Fibroblast of skin of right biceps (primary cell): ENCODE results near the gene HIKESHI.
"Not testable (repeated sequence)": the region's sequence is repeated elsewhere in the genome, so short reads cannot be mapped to it uniquely, and the experiment has no call there.

Experiments
- DNase-seq: peaks from one replicate; pipeline ENCODE4 v3.0.0-alpha.2; 2013

Gene HIKESHI

GRCh38 chr11:86294026-86294425 lies 8.0 kb upstream of the HIKESHI start:
- DNase-seq: no peak

GRCh38 chr11:86301742-86302091 lies 323 bp upstream of the HIKESHI start:
- no peak for DNase-seq

DNA sequence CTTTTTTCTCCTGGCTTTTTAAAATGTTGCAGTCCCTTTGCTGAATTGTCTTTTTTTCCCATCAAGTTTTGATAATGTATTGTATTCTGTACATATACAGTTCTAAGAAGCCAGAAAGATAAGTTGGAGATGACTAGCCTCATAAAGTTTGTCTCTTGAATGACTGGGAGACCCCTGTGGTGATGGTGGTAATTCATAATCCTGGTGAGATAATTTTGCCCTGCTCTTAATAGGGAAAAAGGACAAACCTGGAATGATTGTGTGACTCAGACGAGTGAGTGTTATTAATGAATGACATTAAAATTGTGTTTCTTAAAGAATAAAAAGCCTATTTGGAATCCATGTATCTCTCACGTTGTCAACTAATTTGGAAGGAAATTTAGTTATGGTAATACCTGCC lies 1.2 kb downstream of the HIKESHI start:
- peak; percentile 26 for DNase-seq

DNA sequence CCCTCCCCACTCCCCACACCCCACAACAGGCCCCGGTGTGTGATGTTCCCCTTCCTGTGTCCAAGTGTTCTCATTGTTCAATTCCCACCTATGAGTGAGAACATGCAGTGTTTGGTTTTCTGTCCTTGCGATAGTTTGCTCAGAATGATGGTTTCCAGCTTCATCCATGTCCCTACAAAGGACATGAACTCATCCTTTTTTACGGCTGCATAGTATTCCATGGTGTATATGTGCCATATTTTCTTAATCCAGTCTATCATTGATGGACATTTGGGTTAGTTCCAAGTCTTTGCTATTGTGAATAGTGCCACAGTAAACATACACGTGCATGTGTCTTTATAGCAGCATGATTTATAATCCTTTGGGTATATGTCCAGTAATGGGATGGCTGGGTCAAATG lies 6.7 kb downstream of the HIKESHI start:
- not testable (repeated sequence) for DNase-seq

DNA sequence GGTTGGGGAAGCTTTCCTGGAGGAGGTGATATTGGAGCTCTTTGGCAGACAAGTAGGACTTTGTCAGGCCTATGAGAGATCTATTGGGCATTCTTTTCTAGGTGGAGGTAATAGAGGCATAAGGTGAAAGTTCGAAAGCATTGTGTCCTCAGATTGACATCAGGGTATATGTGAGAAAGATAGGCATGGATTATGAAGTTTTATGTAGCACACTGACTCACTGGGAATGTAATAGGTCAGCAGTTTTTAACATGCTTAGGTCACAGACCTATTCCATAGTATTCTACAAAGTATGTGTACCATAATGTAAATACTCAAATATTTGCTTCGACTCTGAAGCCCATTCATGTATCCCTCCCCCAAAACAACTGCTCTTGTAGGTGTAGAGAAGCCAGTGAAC lies 11.8 kb downstream of the HIKESHI start:
- no peak for DNase-seq

- DNase-seq: no peak
Observed at GRCh38 chr11:86314636-86315035, 12.6 kb downstream of the HIKESHI start.

DNA sequence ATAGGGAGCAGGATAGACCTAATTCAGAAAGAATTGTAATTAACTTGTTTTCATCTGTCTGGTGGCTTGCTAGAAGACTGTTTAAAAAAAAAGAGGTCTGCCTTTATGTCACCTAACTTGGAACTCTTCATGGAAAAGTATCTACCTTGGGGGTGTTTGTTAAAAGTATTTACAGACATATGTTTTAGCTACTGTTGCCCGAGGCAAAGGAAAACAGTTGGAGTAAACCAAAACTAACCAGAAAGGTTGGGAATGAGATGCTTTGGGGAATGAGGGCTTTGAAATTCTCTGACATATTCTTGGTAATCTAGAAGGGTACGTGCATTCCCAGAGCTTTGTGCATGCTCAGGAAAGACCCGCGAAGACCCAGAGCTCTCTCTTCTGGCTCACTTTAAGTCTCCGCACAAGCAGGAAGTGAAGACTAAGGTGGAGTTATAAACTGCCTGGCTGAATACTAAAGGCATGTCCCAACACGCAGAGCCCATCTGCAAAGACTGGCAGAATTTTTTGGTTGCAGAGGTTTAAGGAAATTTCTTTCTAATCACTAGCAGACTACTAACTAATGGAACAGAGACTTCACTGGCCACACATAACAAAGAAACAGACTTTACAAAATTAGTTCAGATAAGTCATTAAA lies 33.2 kb downstream of the HIKESHI start:
- DNase-seq: no peak

GRCh38 chr11:86337227-86337626 lies 35.2 kb downstream of the HIKESHI start:
- no peak for DNase-seq

GRCh38 chr11:86341382-86341781 lies 39.3 kb downstream of the HIKESHI start:
- DNase-seq: no peak

DNA sequence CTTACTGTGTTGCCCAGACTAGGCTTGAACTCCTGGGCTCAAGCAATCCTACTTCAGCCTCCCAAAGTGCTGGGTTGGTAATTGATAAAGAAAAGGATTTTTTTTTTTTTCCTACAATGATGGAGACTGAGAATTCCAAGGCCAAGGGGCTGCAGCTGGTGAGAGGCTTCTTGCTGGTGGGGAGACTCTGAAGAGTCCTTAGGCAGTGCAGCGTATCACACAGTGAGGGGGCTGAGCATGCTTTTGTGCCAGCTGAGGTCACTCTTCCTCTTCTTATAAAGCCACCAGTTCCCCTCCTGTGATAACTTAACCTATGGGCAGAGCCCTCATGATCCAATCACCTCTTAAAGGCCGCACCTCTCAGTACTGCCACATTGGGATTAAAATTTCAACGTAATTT lies 44.5 kb downstream of the HIKESHI start:
- DNase-seq: no peak

DNA sequence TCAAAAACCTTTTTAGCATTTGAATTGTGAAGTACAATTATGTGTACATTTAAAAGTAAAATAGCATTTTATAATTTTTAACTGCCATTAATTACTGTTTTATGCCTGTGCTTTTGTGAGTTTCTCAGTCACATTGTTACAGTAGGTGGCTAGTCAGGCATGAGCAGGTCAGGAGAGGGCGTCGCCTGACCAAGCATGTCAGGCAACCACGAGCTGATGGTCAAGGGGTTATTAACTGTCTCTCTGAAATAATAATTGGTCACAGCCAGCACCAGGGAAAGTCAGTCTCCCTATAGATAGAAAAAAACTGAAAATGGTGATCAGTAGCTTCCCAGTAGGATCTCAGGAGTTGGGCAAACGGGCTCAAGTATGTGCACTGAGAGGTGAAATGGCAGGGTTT lies 53.2 kb downstream of the HIKESHI start:
- DNase-seq: no peak

DNA sequence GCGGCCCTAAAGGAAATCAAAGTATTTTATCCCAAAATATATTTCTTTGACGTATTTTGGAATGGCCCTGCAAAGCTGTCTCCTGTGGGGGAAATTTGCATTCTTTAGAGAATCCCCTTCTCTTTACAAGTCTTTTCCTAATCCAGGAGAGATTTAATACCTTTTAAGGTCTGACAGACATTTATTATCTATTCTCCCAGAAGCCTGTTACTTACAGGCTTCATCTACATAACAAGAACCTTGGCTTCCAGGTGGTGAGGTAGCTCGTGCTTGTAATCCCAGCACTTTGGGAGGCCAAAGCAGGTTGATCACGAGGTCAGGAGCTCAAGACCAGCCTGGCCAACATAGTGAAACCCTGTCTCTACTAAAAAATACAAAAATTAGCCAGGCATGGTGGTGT lies 55.4 kb downstream of the HIKESHI start:
- DNase-seq: not testable (repeated sequence)

- DNase-seq: no peak
Observed at GRCh38 chr11:86358720-86359119, 56.7 kb downstream of the HIKESHI start.

- DNase-seq: peak; percentile 41
Observed at GRCh38 chr11:86360775-86361395, 58.8 kb downstream of the HIKESHI start.

DNA sequence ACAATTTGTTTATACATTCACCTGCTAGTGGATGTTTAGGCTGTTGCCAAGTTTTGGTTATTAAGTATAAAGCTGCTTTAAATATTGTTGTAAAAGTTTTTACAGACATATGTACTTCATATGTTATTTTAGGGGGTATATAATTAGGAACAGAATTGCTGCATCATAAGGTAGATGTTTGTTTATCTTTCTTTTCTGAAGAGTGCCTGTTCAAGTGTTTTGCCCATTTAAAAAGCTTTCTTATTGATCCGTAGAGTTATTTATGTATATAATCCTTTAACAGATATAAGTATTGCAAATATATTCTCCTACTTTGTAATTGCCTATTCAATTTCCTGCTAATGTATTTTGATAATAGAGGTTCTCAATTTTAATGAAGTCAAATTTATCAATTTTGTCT lies 61.4 kb downstream of the HIKESHI start:
- no peak for DNase-seq

GRCh38 chr11:86365546-86365945 lies 63.5 kb downstream of the HIKESHI start:
- peak; percentile 14 for DNase-seq

DNA sequence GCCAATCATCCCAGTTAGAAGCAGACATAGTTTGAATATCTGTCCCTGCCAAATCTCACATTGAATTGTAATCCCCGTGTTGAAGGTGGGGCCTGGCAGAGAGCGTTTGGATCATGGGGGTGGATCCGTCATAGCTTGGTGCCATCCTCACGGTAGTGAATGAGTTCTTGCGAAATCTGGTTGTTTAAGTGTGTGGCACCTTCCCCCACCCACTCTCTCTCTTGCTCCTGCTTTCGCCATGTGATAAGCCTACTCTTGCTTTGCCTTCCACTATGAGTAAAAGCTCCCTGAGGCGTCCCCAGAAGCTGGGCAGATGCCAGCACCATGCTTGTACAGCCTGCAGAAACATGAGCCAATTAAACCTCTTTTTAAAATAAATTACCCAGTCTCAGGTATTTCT lies 67.6 kb downstream of the HIKESHI start:
- no peak for DNase-seq

DNA sequence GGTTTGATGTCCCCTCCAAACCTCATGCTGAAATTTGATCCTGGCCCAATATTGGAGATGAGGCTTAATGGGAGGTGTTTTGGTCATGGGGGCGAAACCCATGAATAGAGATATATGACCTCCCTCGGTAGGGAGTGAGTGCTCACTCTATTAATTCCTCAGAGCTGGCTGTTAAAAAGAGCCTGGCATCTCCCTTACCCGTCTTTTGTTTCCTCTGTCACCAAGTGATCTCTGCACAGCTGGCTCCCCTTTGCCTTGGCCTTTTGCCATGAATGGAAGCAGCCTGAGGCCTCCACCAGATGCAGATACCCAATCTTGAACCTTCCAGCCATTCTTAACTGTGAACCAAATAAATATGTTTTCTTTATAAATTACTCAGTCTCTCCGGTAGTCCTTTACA lies 68.1 kb downstream of the HIKESHI start:
- no peak for DNase-seq

DNA sequence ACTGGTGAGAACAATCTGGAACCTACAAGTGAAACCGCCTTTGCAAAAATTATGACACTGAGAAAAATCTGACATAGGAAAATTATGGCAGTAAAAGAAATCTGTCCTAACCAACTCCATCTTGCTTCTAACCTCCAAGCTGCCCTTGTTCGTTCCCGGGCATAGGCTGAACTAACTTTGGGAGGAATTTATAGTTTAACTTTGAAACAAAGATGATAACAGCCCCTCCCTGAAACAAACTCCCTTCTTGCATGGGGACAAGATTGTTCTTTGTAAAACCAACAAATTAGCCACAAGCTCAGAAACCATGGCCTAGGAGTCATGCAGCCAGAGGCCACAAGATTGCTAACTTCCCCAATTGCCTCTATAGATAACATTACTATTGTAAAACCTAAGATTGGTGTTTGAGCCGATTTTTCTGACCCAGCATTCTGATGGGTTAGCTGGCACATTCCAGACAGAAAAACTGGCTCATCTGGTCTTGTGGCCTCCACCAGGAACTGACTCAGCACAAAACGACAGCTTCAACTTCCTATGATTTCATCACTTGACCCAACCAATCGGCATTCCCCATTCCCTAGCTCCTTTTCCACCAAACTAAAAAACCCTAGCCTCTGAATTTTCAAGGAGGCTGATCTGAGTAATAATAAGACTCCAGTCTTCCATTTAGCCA lies 69.0 kb downstream of the HIKESHI start:
- DNase-seq: peak; percentile 74

GRCh38 chr11:86372041-86372440 lies 70.0 kb downstream of the HIKESHI start:
- no peak for DNase-seq

DNA sequence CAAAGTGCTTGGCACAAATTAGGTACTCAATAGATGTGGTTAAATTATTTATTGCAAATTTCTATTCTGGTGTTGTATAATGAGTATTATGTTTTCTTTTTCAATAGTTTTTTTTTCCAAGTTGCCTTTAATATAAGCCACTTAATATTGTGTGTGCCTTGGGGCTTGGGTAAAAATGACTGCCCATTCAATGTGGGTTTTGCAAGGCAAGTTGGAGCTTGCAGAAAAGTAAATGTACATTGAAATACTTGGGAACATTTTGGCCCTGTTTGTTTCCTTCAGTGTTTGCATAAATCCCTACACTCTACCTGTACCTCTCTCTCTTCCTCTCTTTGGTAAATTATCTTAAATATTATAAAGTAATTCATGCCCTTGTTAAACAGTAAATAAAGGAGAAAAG lies 70.5 kb downstream of the HIKESHI start:
- no peak for DNase-seq

DNA sequence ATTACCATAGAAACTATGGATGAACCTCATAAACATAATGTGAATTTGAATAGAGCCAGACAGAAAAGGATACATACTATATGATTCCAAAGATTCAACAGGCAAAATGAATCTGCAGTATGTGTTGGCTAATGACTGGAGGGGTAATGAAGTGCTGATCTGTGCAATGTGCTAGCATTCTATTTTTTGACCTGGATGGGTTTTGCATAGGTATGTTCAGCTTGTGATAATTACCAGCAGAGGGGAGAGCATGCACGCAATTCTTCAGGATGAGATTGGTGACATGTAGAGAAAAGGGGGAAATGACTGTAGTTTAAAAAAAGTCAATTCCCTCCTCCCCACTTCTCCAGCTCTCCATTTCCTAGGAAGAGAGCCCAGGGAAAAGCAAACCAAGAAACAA lies 72.0 kb downstream of the HIKESHI start:
- no peak for DNase-seq

DNA sequence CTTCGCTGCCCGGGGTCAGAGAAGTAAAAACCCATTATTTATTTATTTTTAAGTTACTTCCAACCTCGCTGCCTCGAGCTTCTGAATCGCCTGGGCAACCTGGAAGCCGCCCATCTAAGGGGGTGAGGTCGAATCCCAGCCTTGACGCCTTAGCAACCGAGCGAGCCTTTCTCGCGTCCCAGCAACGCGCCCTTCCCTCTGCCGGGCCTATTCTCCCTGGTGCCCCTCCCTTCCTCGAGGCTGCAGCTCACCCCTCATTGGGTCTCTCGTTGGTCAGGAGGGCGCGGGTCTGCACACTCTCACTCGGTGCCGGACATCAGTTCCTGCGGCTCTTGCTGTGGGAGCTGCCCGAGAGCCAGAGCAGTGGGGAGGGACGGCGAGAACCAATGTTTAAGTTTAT lies 72.5 kb downstream of the HIKESHI start, which contains the start of gene CCDC81:
TSS of gene CCDC81 (plus strand) at position 302 of the 400 bp plus-strand sequence. CDS start 277 bp downstream, outside the sequence.
- no peak for DNase-seq

DNA sequence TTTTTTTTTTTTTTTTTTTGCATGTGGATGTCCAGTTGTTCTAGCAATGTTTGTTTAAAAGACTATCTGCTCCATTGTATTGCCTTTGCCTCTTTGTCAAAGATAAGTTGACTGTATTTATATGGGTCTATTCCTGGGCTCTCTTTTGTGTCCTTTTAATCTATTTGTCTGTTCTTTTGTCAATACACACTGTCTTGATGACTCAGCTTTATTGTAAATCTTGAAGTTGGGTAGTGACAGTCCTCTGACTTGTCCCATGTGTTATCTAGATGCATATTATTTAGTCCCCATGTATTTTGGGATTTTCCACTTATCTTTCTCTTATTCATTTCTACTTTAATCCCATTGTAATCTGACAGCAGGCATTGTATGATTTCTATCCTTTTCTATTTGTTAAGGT lies 75.9 kb downstream of the HIKESHI start:
- DNase-seq: no peak
